GM23248 (cell line): ENCODE results near the gene CIB1.

Experiments used
- EZH2 ChIP-seq: fragments of 200-600 bp; sonication (generic); IDR thresholded peaks from 2 replicates; pipeline ENCODE4 v1.6.1; 2018; ENCODE audit warnings: antibody characterized with exemption, mild to moderate bottlenecking; ENCODE audit not compliant: insufficient read depth, poor library complexity, severe bottlenecking
- EZH2phosphoT487 ChIP-seq: fragments of 200-600 bp; sonication (generic); IDR thresholded peaks from 2 replicates; pipeline ENCODE4 v1.6.1; 2018; ENCODE audit warnings: antibody characterized with exemption, moderate library complexity, mild to moderate bottlenecking, low read depth; ENCODE audit not compliant: insufficient read depth

DNA sequence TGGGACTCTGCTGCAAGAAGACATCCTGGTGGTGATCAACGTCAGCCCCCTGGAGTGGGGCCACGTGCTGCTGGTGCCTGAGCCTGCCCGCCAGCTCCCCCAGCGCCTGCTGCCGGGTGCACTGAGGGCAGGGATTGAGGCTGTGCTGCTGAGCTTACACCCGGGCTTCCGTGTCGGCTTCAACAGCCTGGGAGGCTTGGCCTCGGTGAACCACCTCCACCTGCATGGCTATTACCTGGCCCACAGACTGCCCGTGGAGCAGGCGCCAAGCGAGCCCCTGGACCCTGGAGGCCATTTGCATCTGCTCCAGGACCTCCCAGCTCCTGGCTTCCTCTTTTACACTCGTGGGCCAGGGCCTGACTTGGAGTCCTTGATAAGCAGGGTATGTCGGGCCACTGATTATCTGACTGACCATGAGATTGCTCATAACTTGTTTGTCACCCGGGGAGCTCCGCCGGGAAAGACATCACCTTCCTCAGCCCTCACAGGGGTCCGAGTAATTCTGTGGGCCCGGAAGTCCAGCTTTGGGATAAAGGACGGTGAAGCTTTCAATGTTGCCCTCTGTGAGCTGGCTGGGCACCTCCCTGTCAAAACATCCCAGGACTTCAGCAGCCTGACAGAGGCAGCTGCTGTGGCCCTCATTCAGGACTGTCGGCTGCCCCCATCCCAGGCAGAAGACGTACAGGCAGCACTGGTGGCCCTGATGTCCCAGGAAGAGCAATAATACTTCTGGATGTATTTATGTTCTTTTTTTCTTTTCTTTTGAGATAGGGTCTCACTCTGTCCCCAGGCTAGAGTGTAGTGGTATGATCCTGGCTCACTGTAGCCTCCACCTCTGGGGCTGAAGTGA, 7.8 kb upstream of the CIB1 start:
- TF ChIP-seq EZH2phosphoT487 (no peak), EZH2 (no peak)
